ENCODE results near the gene ANKRD11. TPM values are rescaled to one million over a fixed set of nuclear protein-coding genes. Genes with fewer than 3 reads are reported as not detected.

The ANKRD11 gene
- total and polyA plus RNA-seq, 8 donors: 43.9 to 74.0 (median 46.2) TPM

DNA sequence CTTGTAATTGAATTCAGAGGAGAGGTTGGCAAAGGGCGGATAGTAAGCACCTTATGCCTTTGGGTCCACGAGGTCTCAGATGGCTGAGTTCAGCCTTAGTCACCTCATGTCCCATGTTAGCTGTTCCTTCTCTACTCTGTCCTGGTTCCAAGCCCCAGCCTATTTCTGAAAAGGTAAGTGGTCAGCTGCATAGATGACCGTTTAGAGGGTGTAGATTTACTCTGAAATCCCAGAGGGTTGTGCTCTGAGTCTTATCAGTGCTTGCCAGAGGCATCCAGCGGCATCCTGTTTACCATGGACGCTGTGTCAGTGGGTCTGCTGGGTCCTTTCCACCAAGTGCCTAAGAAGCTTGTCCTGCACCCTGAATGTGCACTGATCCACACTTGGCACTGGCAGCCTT, 271.0 kb downstream of the ANKRD11 start:
- peaks cover 0 to 11% (median 5%) of the 10 kb centered on the region in 3 donors for H3K36me3 ChIP-seq
- TF ChIP-seq, protein P1, sequence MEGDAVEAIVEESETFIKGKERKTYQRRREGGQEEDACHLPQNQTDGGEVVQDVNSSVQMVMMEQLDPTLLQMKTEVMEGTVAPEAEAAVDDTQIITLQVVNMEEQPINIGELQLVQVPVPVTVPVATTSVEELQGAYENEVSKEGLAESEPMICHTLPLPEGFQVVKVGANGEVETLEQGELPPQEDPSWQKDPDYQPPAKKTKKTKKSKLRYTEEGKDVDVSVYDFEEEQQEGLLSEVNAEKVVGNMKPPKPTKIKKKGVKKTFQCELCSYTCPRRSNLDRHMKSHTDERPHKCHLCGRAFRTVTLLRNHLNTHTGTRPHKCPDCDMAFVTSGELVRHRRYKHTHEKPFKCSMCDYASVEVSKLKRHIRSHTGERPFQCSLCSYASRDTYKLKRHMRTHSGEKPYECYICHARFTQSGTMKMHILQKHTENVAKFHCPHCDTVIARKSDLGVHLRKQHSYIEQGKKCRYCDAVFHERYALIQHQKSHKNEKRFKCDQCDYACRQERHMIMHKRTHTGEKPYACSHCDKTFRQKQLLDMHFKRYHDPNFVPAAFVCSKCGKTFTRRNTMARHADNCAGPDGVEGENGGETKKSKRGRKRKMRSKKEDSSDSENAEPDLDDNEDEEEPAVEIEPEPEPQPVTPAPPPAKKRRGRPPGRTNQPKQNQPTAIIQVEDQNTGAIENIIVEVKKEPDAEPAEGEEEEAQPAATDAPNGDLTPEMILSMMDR (IDR thresholded peaks at IDR 0.05): no peak
- H3K27me3 ChIP-seq: no peaks in the 10 kb centered on the region
- ATAC-seq (no peak), FAIRE-seq (no peak), DNase-seq (no peak)
- no peak overlapping the region for H3K27ac ChIP-seq
- no peaks in the 10 kb centered on the region for H3K9me3 ChIP-seq
- peaks cover 0 to 22% (median 5%) of the 10 kb centered on the region in 3 donors for H3K4me1 ChIP-seq
- intact Hi-C loops (cut with DNase I): loop anchor here in 1 of 3 donors (10.0 kb wide), 1 partner anchor 275 kb away; no protein-coding TSS in a partner anchor
- H3K4me3 ChIP-seq: no peak overlapping the region
- WGBS, 2 donors: 60 to 65% methylated on average over 5 of the region's 5 CpGs

Other genes with a start within 250 kb of the ANKRD11 start
- gene SPG7, start 17.8 kb upstream of the ANKRD11 start, total RNA-seq: 10 to 100 TPM; 25.7 to 56.2 (median 44.5) TPM
- gene SPG7, start 17.8 kb upstream of the ANKRD11 start, polyA plus RNA-seq: 100 to 1,000 TPM; 164 to 212 TPM
- 1,000 to 10,000 TPM; 1,297 to 2,529 (median 1,763) TPM for gene RPL13, start 70.1 kb upstream of the ANKRD11 start, total RNA-seq
- 1,000 to 10,000 TPM; 3,226 to 6,500 TPM for gene RPL13, start 70.1 kb upstream of the ANKRD11 start, polyA plus RNA-seq
- gene CPNE7, start 85.2 kb upstream of the ANKRD11 start, total RNA-seq: 1 to 10 TPM in 2 of 6 donors, under 1 TPM in 4; 0.12 to 1.6 (median 0.70) TPM
- 1 to 10 TPM; 3.8 to 4.5 TPM for gene CPNE7, start 85.2 kb upstream of the ANKRD11 start, polyA plus RNA-seq
- 100 to 1,000 TPM; 109 to 168 (median 125) TPM for gene DPEP1, start 123.1 kb upstream of the ANKRD11 start, total RNA-seq
- gene DPEP1, start 123.1 kb upstream of the ANKRD11 start, polyA plus RNA-seq: 100 to 1,000 TPM; 114 to 149 TPM
- 10 to 100 TPM; 27.6 to 54.4 (median 30.6) TPM for gene CHMP1A, start 167.1 kb upstream of the ANKRD11 start, total RNA-seq
- 10 to 100 TPM; 54.2 to 71.4 TPM for gene CHMP1A, start 167.1 kb upstream of the ANKRD11 start, polyA plus RNA-seq
- 1 to 10 TPM; 2.4 to 6.3 (median 3.3) TPM for gene SPATA33, start 167.3 kb upstream of the ANKRD11 start, total RNA-seq
- gene SPATA33, start 167.3 kb upstream of the ANKRD11 start, polyA plus RNA-seq: 1 to 10 TPM; 8.3 to 9.3 TPM
- gene CDK10, start 196.1 kb upstream of the ANKRD11 start, total RNA-seq: 10 to 100 TPM; 33.7 to 92.7 (median 51.3) TPM
- gene CDK10, start 196.1 kb upstream of the ANKRD11 start, polyA plus RNA-seq: 100 to 1,000 TPM; 224 to 253 TPM
- 10 to 100 TPM in 4 of 6 donors, 1 to 10 TPM in 2; 9.2 to 22.3 (median 11.1) TPM for gene SPATA2L, start 211.1 kb upstream of the ANKRD11 start, total RNA-seq
- 10 to 100 TPM; 14.8 to 16.6 TPM for gene SPATA2L, start 211.1 kb upstream of the ANKRD11 start, polyA plus RNA-seq
- 1 to 10 TPM; 3.9 to 7.5 (median 5.6) TPM for gene VPS9D1, start 230.3 kb upstream of the ANKRD11 start, total RNA-seq
- 10 to 100 TPM; 27.3 to 30.1 TPM for gene VPS9D1, start 230.3 kb upstream of the ANKRD11 start, polyA plus RNA-seq
- 10 to 100 TPM in 4 of 6 donors, 1 to 10 TPM in 2; 7.9 to 18.7 (median 10.7) TPM for gene ZNF276, start 231.0 kb upstream of the ANKRD11 start, total RNA-seq
- gene ZNF276, start 231.0 kb upstream of the ANKRD11 start, polyA plus RNA-seq: 10 to 100 TPM; 29.1 to 49.3 TPM

Measured in pancreas (tissue), 10 donors.